Stimulated activated naive CD4-positive, alpha-beta T cell treated with Interleukin-2 at 50 U/mL for 16 hours (primary cell): ENCODE results near the gene MINDY4.

ENCODE experiments used
- DNase-seq: peaks from one replicate; lab custom pipeline; 2025; lab: John Stamatoyannopoulos, UW

Gene MINDY4

DNA sequence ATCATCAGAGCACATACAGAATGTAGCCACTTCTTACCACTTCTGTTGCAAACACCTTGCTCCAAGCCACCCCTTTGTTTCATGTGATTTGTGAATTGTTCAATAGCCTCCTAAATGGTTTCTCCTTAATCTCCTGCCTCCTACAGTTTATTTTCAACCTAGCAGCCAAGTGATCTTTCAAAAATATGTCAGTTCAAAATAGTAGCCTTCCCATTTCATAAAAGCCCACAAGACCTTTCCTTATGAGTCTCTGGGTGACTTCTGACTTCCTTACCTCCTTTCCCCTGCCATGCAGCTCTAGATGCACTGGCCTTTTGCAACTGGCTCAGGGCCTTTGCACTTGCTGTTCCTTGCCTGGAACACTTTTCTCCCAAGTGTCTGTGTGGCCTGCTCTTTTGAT lies 4.8 kb downstream of the MINDY4 start:
- DNase-seq = no peak

DNA sequence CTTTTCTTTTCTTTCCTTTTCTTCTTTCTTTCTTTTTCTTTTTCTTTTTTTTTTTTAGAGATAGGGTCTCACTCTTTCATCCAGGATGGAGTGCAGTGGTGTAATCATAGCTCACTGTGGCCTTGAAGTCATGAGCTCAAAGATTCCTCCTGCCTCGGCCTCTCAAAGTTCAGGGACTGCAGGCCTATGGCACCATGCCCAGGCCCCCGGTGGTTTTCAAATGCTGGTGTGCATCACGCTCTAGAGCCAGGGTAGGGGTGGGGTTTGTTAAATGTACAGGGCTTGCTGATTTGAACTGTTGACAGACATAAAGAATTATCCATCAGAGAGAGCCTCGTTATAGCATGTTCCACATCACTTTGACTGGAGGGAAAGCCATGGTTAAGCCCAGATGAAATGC lies 5.8 kb downstream of the MINDY4 start:
- DNase-seq = no peak

DNA sequence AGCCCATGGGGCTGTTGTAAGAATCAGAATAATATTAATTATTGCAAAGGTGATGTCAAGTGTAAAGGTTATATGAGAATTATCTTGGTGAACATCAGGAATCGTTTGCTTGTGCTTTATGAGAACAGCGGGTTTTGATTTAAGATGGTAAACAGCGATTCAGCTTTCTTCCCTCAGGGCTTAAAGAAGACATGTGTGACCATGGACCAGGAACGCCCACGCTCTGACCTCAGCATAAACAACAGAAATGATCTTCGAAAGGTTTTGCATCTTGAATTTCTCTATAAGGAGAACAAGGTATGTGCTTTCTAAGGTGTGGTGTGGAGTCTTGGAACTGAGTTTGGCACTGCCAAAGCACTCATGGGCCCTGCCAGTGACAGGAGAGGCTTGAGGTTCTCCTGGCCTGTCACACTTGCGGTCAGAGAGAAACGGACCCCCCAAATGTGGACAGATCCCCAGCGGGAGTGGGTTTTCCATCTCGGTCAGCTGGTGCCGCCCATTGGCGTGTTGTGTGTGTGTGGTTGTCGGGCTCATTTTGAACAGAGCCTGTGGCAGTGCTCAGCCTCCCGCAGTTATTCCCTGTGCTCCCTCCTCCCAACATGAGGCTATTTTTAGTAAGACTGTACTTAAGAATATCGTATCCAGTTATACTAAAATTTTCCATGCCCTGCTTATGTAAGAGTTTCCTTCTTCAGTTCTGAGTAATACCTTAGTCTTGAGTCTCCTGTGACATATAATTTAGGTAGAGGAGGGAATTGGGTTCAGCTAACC lies 7.2 kb downstream of the MINDY4 start:
- no peak for DNase-seq

GRCh38 chr7:30779574-30779973 lies 8.4 kb downstream of the MINDY4 start:
- no peak for DNase-seq

- DNase-seq = no peak
Measured at GRCh38 chr7:30780941-30781340, 9.7 kb downstream of the MINDY4 start.

DNA sequence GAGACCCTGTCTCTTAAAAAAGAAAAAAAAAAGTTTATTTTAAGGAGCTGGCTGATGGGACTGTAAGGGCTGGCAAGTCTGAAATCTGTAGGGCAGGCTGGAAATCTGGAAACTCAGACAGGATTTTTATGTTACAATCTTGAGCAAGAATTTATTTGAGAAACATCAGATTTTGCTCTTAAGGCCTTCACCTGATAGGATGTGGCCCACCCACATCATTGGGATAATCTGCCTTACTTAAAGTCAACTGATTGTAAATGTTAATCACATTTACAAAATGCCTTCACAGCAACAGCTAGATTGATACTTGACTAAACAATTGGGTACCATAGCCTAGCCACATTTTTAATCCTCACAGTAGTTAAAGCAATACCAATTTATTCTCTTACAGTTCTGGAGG lies 11.5 kb downstream of the MINDY4 start:
- DNase-seq = no peak

DNA sequence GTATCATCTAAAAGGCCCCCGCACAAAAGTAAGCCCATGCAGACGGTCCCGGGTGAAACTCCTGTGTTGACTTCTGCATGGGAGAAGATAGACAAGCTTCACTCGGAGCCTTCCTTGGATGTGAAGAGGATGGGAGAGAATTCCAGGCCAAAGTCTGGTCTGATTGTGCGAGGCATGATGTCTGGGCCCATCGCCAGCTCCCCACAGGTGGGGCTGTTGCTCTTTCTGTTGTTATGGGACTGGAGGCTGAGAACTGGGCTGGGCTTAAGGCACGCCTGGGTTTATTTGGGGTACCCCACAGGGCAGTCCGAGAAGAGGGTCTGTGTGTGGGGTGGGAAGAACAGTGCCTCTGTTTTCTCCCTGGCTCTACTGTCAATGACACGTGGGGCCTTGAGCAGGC lies 14.6 kb downstream of the MINDY4 start:
- DNase-seq = no peak

DNA sequence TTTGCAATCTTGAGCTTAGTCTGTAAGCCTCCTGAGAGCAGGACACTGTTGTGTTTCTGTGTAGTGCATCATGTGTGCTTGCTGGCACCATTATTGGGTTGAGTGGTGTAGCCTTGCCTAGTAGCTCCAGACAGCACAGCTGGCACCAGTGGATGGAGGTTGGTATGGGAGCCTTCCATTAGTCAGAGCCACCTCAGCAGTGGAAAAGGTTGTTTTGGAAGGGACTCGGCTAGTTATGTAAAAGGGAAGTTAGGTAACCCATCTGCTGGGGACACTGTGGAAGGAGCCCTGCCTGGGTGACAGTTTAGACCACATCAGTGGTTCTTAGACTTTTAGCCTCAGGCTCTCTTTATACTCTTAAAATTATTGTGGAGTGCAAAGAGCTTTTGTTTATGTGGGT lies 16.3 kb downstream of the MINDY4 start:
- DNase-seq = no peak

DNA sequence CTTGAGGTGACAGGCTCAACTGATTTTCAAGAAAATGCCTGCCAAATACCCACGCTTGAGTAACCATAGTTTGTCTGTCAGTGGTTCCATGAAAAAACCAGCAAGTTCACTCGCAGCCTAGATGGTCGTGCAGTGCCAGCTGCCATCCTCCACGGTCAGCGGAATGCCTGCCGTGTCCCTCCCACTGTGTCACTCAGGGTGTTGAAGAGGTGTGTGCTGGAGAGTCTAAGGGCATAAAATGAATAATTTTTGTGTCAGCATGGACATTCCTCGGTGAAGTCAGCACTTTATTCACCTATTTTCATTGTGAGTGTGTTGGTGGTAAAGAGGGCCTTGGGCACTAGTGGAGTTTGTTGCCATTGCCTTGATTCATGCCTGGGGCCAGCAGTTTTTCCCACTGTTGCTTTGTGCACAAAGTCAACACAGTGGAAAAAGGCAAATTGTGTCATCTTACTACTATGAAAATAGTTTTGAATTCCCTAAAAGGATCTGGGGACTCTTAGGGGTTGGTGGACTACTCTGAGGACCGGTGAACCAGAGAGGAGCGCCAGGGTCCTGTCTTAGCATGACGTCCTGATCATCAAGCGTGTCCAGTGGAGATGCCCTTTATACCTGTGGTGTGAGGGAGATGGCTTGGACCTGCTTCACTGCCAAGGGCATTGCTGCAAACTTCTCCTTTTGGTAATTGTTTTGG lies 17.6 kb downstream of the MINDY4 start:
- DNase-seq = no peak

DNA sequence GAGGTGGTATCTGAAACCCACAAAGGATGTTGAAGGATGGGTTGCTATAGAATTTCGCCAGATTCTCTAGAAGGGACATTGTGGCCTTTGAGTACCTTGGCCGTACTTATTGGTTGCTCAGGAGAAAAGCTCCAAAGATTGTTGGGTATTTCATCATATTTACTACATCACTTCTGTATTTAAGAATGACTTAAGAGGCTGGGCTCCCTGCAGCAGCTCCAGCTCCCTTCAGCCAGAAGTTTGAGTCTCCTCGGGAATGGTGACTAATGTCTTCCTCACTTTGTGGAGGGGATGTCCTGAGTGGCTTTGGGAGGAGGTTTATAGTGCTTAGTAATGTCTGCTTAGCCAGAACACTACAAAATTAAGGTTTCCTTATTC lies 18.1 kb downstream of the MINDY4 start:
- DNase-seq = no peak

GRCh38 chr7:30790356-30790755 lies 19.1 kb downstream of the MINDY4 start:
- no peak for DNase-seq

DNA sequence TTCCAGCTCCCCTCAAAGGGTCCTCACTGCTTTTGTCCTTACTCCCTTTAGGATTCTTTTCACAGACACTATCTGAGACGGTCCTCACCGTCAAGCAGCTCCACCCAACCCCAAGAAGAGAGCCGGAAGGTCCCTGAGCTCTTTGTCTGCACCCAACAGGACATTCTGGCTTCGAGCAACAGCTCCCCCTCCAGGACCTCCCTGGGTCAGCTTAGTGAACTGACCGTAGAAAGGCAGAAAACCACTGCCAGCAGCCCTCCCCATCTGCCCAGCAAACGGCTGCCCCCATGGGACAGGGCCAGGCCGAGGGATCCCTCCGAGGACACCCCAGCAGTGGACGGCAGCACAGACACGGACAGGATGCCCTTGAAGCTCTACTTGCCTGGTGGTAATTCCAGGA lies 19.9 kb downstream of the MINDY4 start:
- no peak for DNase-seq

DNA sequence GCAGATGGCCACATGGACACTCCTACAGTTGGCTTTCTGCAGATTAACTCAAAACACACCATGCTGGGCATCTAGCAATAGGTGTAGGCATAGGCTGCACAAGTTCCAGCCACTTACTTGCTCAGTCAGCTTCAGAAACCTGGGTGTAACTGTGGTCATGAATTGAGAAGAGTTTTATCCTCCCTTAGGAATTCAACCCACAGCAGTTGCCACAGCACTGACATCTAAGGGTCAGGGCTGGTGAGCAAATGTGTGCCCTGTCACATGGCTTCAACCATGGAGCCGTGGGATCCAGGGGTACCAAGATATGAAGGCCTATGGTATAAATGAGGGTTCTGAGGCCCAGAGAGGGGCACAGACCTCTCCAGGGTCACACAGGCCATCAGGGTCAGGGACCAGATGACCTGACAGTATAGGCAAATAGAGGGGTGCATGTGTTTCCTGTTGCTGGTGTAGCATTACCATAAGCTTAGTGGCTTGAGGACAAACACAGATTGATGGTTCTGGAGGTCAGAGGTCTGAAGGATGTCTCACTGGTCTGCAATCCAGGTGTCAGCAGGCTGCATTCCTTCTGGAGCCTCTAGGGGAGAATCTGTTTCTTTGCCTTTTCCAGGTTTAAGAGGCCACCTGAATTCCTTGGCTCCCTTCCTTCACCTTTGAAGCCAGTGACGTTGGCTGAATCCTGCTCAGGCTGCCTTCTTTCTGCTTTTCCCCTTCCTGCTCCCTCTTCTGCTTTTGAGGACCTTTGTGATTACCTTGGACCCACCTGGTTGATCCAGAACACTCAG lies 24.1 kb downstream of the MINDY4 start:
- DNase-seq = no peak

DNA sequence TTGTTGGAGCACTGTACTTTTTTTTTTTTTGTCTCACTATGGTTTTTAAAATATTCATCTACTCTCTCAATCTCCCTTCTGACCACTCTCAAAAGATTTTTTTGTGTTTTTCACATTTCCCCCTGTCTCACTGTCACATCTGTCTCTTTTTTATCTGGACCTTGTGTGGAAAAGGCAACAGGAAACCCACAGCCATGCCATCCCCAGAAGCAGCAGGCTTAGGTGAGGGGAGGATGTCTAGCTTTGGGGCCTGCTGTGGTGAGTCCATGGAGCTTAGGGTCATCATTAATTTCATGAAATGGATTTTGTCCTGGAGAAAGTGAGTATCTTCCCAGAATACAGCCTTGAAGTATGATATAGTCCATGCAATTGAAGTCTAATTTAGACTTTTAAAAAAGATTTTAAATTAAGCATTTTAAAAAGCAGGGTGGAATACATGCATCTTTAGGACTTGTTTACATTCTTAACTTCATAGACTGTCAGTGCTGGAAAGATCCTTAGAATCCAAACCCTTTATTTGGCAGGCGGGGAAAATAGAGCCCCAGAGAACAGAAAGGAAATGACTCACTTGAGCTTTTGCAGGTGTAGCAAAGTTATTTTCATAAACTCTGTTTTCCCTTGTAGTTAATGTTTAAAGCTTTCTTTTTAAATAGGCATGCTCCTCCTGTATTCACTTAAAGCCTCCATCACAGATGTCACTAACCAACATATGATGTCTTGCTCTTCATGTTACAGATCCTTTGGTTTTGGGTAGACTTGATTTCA lies 25.1 kb downstream of the MINDY4 start:
- no peak for DNase-seq

- DNase-seq = no peak
Measured at GRCh38 chr7:30797176-30798040, 26.2 kb downstream of the MINDY4 start.

- DNase-seq = no peak
Measured at GRCh38 chr7:30799206-30799975, 28.2 kb downstream of the MINDY4 start.

- no peak for DNase-seq
Measured at GRCh38 chr7:30799976-30800661, 28.9 kb downstream of the MINDY4 start.

DNA sequence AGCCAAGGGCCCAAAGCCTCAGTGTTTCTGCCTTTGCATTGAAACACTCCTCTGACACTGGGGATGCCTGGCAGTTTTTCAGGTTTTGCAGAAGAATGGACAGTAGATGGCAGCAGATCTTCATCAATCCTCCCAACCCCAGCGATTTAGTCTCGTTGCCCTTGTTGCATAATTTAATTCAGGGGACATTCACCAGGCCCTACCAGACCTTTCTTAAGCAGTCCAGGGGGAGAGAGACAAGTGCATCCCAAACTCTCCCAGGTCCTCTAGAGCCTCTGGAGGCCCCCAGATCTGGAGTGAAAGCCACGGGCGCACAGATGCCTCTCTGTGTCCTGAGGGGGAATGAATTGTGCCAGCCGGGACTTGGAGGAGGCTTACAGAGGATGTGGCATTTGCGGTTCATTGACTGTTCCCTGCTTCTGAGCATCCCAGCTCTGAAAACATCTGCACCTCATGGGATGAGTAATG lies 29.6 kb downstream of the MINDY4 start:
- no peak for DNase-seq

- no peak for DNase-seq
Measured at GRCh38 chr7:30802812-30803211, 31.6 kb downstream of the MINDY4 start.
